Neuronal stem cell (in vitro differentiated cells): ENCODE data around the gene SLC7A9.

ENCODE experiments used
- DNase-seq: peaks from one replicate; pipeline ENCODE4 v3.0.0-alpha.2; 2013; ENCODE audit warnings: low spot score
- H2AFZ ChIP-seq: one replicate; pipeline ENCODE4 v1.6.1; 2013; ENCODE audit warnings: mild to moderate bottlenecking, low read length, inconsistent platforms
- H2AK5ac ChIP-seq: 2 replicates; pipeline ENCODE4 v1.6.1; 2013; ENCODE audit warnings: low read depth, mild to moderate bottlenecking, inconsistent platforms, low read length, moderate library complexity, mixed read lengths
- H2BK120ac ChIP-seq: 2 replicates; pipeline ENCODE4 v1.6.1; 2013; ENCODE audit warnings: low read depth, mild to moderate bottlenecking, inconsistent platforms, low read length, moderate library complexity, mixed read lengths
- H2BK12ac ChIP-seq: one replicate; pipeline ENCODE4 v1.6.1; 2013; ENCODE audit warnings: low read length, inconsistent platforms
- H2BK15ac ChIP-seq: 2 replicates; pipeline ENCODE4 v1.6.1; 2013; ENCODE audit warnings: mild to moderate bottlenecking, low read length, inconsistent platforms, mixed read lengths
- H2BK5ac ChIP-seq: one replicate; pipeline ENCODE4 v1.6.1; 2013; ENCODE audit warnings: inconsistent platforms, mild to moderate bottlenecking, low read length, moderate library complexity
- H3K14ac ChIP-seq: one replicate; pipeline ENCODE4 v1.6.1; 2013; ENCODE audit warnings: low read length, inconsistent platforms
- H3K18ac ChIP-seq: 2 replicates; pipeline ENCODE4 v1.6.1; 2013; ENCODE audit warnings: low read length, inconsistent platforms
- H3K23ac ChIP-seq: 2 replicates; pipeline ENCODE4 v1.6.1; 2013; ENCODE audit warnings: low read depth, mild to moderate bottlenecking, mixed read lengths, low read length, inconsistent platforms; ENCODE audit not compliant: poor library complexity
- H3K27ac ChIP-seq: replicated peaks from 3 replicates; pipeline ENCODE4 v1.5.1; 2013; ENCODE audit warnings: low read length, inconsistent platforms
- H3K27me3 ChIP-seq, 3 experiments: 2 replicates each; pipeline ENCODE4 v1.6.1; 2013; ENCODE audit warnings: low read length in 3 of 3, mild to moderate bottlenecking in 2 of 3, inconsistent platforms in 1 of 3, low read depth in 1 of 3, mixed read lengths in 1 of 3, moderate library complexity in 1 of 3; ENCODE audit not compliant: control insufficient read depth in 3 of 3, insufficient read depth in 3 of 3
- H3K36me3 ChIP-seq, 2 donors: replicated peaks in 1 of 2; 2 replicates each; pipeline ENCODE4 v1.6.1; 2013; ENCODE audit warnings: low read length in 2 of 2; ENCODE audit not compliant: control insufficient read depth in 2 of 2, insufficient read depth in 2 of 2
- H3K4ac ChIP-seq: 2 replicates; pipeline ENCODE4 v1.6.1; 2013; ENCODE audit warnings: inconsistent platforms, mild to moderate bottlenecking, low read length, moderate library complexity
- H3K4me1 ChIP-seq, 2 donors: 1 replicate in 1 of 2; 2 replicates in 1 of 2; pipeline ENCODE4 v1.6.1; 2013; ENCODE audit warnings: low read length in 2 of 2, low read depth in 1 of 2; ENCODE audit not compliant: control insufficient read depth in 2 of 2, insufficient read depth in 1 of 2
- H3K4me2 ChIP-seq: one replicate; pipeline ENCODE4 v1.6.1; 2013; ENCODE audit warnings: mild to moderate bottlenecking, low read length, inconsistent platforms; ENCODE audit not compliant: insufficient read depth, poor library complexity, severe bottlenecking
- H3K4me3 ChIP-seq, 2 donors: 2 replicates each; pipeline ENCODE4 v1.5.1; 2013; ENCODE audit warnings: low read length in 2 of 2, mild to moderate bottlenecking in 2 of 2, inconsistent platforms in 1 of 2, moderate library complexity in 1 of 2
- H3K79me1 ChIP-seq: one replicate; pipeline ENCODE4 v1.6.1; 2013; ENCODE audit warnings: low read depth, mild to moderate bottlenecking, inconsistent platforms, low read length, moderate library complexity
- H3K9ac ChIP-seq: one replicate; pipeline ENCODE4 v1.6.1; 2013; ENCODE audit warnings: mild to moderate bottlenecking, low read depth, low read length, inconsistent platforms; ENCODE audit not compliant: poor library complexity
- H3K9me3 ChIP-seq, 2 donors: replicated peaks in 1 of 2; 2 replicates each; pipeline versions ENCODE3 to v1.6.1; 2013; ENCODE audit warnings: low read length in 2 of 2, mild to moderate bottlenecking in 2 of 2, inconsistent platforms in 1 of 2, low read depth in 1 of 2, mixed read lengths in 1 of 2, moderate library complexity in 1 of 2; ENCODE audit not compliant: control insufficient read depth in 2 of 2, insufficient read depth in 1 of 2
- H4K8ac ChIP-seq: one replicate; pipeline ENCODE4 v1.6.1; 2013; ENCODE audit warnings: low read depth, mild to moderate bottlenecking, inconsistent platforms, low read length, moderate library complexity
- H4K91ac ChIP-seq: one replicate; pipeline ENCODE4 v1.6.1; 2013; ENCODE audit warnings: low read length, low read depth, mild to moderate bottlenecking, inconsistent platforms; ENCODE audit not compliant: poor library complexity
- WGBS, 2 donors: extraction: QIAGEN DNeasy Blood & Tissue Kit; methylation state at CpG; one replicate each; pipeline ENCODE4 v1.1.7; 2013; ENCODE audit warnings: missing lambda C conversion rate in 2 of 2, mixed read lengths in 1 of 2; ENCODE audit not compliant: insufficient read length in 2 of 2, insufficient replicate concordance in 1 of 2; ENCODE audit errors: extremely low coverage in 2 of 2; 5-methylcytosine and 5-hydroxymethylcytosine counted together

The SLC7A9 gene

DNA sequence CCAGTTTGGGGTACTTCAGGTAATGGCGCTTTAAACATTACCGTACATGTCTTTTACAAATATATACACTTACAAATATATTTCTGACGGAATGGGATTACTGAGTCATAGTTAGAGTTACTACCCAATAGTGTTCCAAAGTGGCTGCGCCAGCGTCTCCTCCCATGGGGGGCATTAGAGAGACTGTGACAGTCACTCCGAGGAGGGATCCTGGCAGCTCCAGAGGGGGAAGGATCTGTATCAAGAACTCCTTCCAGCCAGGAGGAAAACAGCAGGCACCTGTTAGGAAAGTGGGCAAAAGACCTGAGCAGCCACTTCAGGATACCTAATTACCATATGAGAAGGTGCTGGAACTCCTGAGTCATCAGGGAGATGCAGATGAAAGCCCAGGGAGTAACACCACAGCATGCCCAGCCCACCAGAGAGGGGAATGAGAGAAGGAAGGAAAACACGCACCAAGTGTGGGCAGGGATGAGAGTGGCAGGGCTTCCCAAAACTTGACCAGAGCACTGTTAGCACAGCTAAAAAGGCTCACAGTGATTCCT is 52.9 kb downstream of the SLC7A9 start:
- Histone ChIP-seq H3K79me1 (no peaks in the 10 kb centered on the region), H3K4me2 (no peak overlapping the region), H3K18ac (no peak overlapping the region), H3K4me1 (peaks cover 5% of the 10 kb centered on the region in 2 donors), H2BK120ac (no peak overlapping the region), H2AFZ (no peak overlapping the region), H4K91ac (no peak overlapping the region), H4K8ac (no peak overlapping the region), H2BK15ac (no peak overlapping the region), H3K36me3 (no peaks in the 10 kb centered on the region), H3K27ac (no peak overlapping the region), H3K4me3 (no peak overlapping the region), H3K4ac (no peak overlapping the region), H2BK12ac (no peak overlapping the region), H2BK5ac (no peak overlapping the region), H3K9ac (no peak overlapping the region), H2AK5ac (no peak overlapping the region), H3K9me3 (no peaks in the 10 kb centered on the region), H3K23ac (no peak overlapping the region), H3K27me3 (peaks cover 0 to 4% (median 0%) of the 10 kb centered on the region in 3 experiments), H3K14ac (no peak overlapping the region)
- no peak for DNase-seq
- WGBS, 2 donors = no CpG with 5 or more reads among the region's 7 CpGs

- peaks cover 5% of the 10 kb centered on the region in 2 donors for H3K4me1 ChIP-seq
- H3K79me1 ChIP-seq = no peaks in the 10 kb centered on the region
- no peaks in the 10 kb centered on the region for H3K36me3 ChIP-seq
- peak overlapping the region; percentile 67 for H3K18ac ChIP-seq
- WGBS, 2 donors = 100% methylated on average over 1 of the region's 6 CpGs; no CpG with 5 or more reads in 1 of the 2 donors
- H4K8ac ChIP-seq = no peak overlapping the region
- H3K4me2 ChIP-seq = no peak overlapping the region
- H2AFZ ChIP-seq = peak overlapping the region; percentile 88
- no peak overlapping the region for H4K91ac ChIP-seq
- no peak overlapping the region for H3K14ac ChIP-seq
- no peak overlapping the region for H3K9ac ChIP-seq
- H2BK12ac ChIP-seq = no peak overlapping the region
- no peaks in the 10 kb centered on the region for H3K9me3 ChIP-seq
- no peak overlapping the region for H3K27ac ChIP-seq
- H3K27me3 ChIP-seq = peaks cover 0 to 10% (median 0%) of the 10 kb centered on the region in 3 experiments
- no peak for DNase-seq
- no peak overlapping the region for H2AK5ac ChIP-seq
- H3K4me3 ChIP-seq = no peak overlapping the region
- no peak overlapping the region for H2BK120ac ChIP-seq
- peak overlapping the region; percentile 13 for H3K23ac ChIP-seq
- H3K4ac ChIP-seq = no peak overlapping the region
- H2BK15ac ChIP-seq = no peak overlapping the region
- H2BK5ac ChIP-seq = no peak overlapping the region
These were observed 54.9 kb downstream of the SLC7A9 start for GRCh38 chr19:32814624-32815023.

- H2BK120ac ChIP-seq = no peak overlapping the region
- no peaks in the 10 kb centered on the region for H3K9me3 ChIP-seq
- H3K9ac ChIP-seq = no peak overlapping the region
- no peak overlapping the region for H3K23ac ChIP-seq
- H2BK5ac ChIP-seq = no peak overlapping the region
- H3K36me3 ChIP-seq = no peaks in the 10 kb centered on the region
- no peak overlapping the region for H3K18ac ChIP-seq
- H3K27me3 ChIP-seq = peaks cover 0 to 17% (median 0%) of the 10 kb centered on the region in 3 experiments
- H3K4me1 ChIP-seq = peaks cover 5% of the 10 kb centered on the region in 2 donors
- no peak for DNase-seq
- no peak overlapping the region for H3K27ac ChIP-seq
- no peak overlapping the region for H2BK15ac ChIP-seq
- H3K4me2 ChIP-seq = no peak overlapping the region
- H2BK12ac ChIP-seq = no peak overlapping the region
- H4K91ac ChIP-seq = no peak overlapping the region
- H3K14ac ChIP-seq = no peak overlapping the region
- no peaks in the 10 kb centered on the region for H3K79me1 ChIP-seq
- H2AFZ ChIP-seq = peak overlapping the region; percentile 88
- no CpG with 5 or more reads among the region's 15 CpGs for WGBS, 2 donors
- no peak overlapping the region for H3K4me3 ChIP-seq
- H3K4ac ChIP-seq = no peak overlapping the region
- H4K8ac ChIP-seq = no peak overlapping the region
- peak overlapping the region; percentile 17 for H2AK5ac ChIP-seq
These were observed 55.6 kb downstream of the SLC7A9 start for GRCh38 chr19:32813862-32814425.

GRCh38 chr19:32812571-32812970 is 57.0 kb downstream of the SLC7A9 start:
- no peak for DNase-seq
- H3K9ac ChIP-seq = no peak overlapping the region
- H4K8ac ChIP-seq = no peak overlapping the region
- no peak overlapping the region for H2AFZ ChIP-seq
- no peak overlapping the region for H2BK120ac ChIP-seq
- H3K9me3 ChIP-seq = no peaks in the 10 kb centered on the region
- no peak overlapping the region for H3K4me3 ChIP-seq
- H3K14ac ChIP-seq = no peak overlapping the region
- H2AK5ac ChIP-seq = no peak overlapping the region
- no peaks in the 10 kb centered on the region for H3K79me1 ChIP-seq
- peaks cover 0 to 15% (median 0%) of the 10 kb centered on the region in 3 experiments for H3K27me3 ChIP-seq
- no peak overlapping the region for H3K4ac ChIP-seq
- no peak overlapping the region for H2BK5ac ChIP-seq
- no peak overlapping the region for H3K23ac ChIP-seq
- H2BK12ac ChIP-seq = no peak overlapping the region
- no peak overlapping the region for H2BK15ac ChIP-seq
- no peak overlapping the region for H3K4me2 ChIP-seq
- peaks cover 5% of the 10 kb centered on the region in 2 donors for H3K4me1 ChIP-seq
- no peak overlapping the region for H3K18ac ChIP-seq
- H4K91ac ChIP-seq = no peak overlapping the region
- H3K36me3 ChIP-seq = no peaks in the 10 kb centered on the region
- no CpG with 5 or more reads among the region's 3 CpGs for WGBS, 2 donors
- H3K27ac ChIP-seq = no peak overlapping the region
